Stimulated activated CD4-positive, alpha-beta T cell treated with anti-CD3 and anti-CD28 coated beads, TNF-alpha, amount 100 ng/mL, for 4 hours (primary cell): ENCODE measurements around the gene ADAMTS4.
A peak's percentile ranks its signal among the peaks of the same experiment; 100 is the strongest.

ENCODE experiments used
- DNase-seq, 3 experiments: peaks; one replicate each; pipeline ENCODE4 v3.0.0-alpha.2; 2020; ENCODE audit warnings: low read depth in 3 of 3

The ADAMTS4 gene

DNA sequence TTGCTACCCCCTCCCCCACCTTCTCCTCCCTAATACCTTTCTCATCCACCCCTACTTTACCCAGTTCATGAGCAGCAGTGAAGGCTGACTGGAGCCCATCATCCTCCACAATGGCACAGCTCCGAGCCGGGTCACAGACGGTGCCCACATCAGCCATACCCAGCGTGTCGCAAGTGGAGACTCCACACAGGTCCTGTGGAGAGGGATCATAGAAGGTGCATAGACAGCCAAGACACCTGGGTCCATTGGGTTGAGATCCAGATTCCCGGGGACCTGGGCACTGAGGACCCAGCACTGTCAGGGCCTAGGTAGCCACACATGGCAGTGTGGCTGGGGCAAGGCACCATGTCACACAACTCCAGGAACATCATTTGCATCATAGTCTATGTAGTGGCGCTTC lies 2.7 kb downstream of the ADAMTS4 start:
- no peak for DNase-seq

DNA sequence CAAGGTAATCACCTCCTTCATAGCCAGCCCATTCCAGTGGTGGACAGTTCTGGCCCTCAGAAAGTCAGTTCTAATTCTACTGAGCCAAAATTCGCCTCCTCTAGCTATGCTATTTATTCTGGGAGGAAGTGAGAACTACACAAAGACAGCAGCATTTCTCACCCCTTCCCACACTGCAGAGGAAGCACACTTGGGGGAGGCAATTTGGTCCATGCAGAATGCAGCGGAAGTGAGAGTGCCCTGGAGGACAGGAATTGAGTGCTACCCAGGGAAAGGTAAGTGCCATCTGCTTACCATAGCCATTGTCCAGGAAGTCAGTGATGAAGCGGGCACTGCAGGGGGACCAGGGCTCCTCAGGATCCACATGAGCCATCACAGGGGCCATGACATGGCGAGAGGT lies 3.7 kb downstream of the ADAMTS4 start:
- DNase-seq = no peak

DNA sequence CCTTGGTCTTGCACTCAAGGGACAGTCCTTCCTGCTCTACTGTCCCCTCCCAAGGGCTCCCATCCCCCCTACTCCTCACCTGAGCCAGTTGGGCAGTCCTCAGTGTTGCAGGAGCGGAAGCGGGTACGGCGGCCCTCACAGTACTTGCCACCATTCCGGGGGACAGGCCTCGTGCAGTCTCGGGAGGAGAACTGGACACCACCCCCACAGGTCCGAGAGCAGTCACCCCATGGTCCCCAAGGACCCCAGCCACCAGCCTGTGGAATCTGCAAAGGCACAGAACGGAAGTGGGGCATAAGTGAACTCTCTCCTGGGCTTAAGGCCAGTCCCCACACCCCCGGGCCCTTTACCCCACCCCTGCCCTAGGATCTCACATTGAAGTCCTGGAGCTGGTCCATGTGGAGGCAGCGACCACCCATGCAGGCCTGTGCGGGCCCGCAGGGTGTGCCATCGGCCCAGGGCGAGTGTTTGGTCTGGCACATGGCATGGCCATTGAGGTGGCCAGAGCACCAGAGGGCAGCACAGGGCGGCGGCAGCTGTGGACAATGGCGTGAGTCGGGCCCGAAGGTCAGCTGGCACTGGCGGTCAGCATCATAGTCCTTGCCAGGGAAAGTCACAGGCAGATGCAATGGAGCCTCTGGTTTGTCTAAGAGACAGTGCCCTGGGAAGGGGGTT lies 5.2 kb downstream of the ADAMTS4 start:
- DNase-seq = no peak

DNA sequence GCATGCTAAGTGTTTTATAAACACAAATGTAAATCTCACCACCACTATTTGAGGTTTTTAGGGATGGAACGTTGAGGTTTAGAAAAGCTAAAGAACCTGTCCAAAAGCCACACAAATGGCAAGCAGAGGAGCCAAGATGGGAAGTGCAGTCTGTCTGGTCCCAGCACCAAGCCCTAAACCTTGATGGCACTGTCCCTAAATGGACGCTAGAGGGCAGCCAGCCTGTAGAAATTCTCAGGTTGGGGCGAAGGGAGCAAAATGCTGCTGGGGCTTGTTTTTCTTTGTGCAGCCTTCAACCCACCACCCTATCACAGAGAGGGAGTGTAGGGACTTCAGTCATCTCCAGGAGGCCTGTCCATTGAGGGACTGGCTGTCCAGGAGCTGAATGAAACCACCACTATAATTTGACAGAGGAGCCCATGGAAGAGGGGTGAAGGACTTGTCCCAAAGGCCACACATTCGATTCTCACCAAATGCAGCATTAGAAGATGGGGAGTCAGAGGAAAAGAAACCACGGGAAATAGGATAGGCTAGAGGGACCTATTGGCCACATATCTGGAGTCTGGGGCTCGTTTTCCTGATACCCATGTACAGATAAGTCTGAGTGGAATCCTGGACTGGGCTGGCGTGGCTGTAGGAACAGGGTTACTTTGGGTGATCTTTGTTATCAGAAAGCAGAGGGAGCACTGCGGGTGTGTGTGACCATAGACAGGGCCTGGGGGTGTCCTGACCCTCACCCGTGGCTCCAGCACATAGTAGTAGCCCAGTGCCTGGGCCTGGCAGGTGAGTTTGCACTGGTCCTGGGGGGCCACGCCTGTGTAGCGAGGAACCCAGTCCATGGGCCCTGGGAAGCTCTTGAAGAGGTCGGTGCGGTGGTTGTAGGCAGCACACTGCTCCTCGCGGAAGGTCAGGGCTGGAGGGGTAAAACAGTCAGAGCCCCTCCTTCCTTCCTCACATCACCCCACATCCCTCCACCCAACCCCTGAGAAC lies 6.1 kb downstream of the ADAMTS4 start:
- peak; percentile 28 to 51 (median 39) for DNase-seq

DNA sequence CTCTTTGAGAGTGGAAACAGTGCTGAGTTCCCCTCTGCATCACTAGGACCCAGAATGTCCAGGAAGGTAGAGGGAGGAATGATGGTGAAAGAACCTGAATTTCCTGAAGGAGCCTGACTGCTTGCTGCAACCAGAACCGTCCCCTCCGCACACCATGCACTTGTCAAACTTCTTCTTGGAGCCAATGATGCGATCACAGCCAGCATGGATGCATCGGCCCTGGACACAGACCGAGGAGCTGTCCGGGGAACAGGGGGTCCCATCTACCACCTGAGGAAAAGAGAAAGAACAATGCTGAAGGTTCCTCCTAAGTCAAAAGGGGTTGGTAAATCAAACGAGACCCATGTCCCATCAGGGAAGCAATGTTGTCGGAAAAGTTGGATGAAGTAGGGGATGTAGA lies 6.9 kb downstream of the ADAMTS4 start:
- no peak for DNase-seq

DNA sequence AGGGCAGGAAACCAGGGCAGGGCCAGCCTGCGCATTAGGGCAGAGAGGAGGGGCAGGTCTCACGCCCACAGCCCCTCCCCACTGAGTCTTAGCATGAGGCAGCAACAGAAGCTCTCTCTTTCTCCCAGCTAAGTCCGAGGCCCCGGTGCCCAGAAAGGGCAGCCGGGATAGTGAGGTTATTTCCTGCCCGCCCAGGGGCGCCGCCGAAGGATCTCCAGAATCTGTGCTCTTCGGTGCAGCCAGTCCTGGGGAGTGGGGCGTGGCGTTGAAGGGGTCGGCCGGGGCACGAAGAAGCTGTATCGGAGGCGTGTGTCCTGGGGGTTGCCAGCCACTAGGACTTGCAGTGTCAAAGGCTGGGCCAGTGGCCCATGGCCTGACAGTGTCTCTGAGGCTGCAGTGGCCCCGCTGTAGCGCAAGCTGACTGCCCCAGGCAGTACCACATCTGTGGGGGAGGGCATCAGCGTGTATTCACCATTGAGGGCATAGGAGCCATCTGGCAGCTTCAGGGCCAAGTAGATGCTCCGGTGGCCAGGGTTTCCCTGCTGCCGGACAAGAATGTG lies 7.8 kb downstream of the ADAMTS4 start:
- DNase-seq = no peak

DNA sequence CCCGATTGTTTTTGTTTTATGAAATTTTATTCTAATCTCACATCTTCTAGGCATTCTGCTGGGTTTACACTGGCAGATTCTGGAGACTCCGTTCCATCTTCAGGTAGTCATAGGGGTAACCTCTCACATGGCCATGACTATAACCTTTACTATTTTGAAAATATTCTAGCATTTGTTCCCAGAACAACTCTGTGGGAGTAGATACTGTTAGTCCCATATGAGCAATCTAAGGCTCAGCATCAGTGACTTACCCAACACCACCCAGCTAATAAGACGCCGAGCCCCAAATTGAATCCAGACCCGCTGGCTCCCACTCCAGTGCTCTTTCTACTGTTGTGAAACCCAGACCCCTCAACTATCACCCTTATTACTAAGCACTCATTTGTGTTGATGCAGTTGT lies 9.8 kb downstream of the ADAMTS4 start:
- no peak for DNase-seq

DNA sequence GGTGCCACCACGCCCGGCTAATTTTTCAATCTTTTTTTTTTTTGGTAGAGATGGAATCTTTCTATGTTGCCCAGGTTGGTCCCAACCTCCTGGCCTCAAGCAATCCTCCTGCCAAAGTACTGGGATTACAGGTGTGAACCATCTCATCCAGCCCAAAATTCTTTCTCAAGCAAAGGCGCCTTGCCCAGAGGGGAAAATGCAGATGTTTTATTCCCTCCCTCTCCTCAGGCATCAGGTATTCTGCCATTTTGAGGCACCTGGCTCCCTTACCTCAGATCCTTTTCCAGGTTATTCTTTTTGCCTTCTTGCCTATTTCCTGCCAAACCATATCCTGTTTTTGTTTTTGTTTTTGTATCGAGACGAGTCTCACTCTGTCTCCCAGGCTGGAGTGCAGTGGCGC lies 10.5 kb downstream of the ADAMTS4 start:
- no peak for DNase-seq

DNA sequence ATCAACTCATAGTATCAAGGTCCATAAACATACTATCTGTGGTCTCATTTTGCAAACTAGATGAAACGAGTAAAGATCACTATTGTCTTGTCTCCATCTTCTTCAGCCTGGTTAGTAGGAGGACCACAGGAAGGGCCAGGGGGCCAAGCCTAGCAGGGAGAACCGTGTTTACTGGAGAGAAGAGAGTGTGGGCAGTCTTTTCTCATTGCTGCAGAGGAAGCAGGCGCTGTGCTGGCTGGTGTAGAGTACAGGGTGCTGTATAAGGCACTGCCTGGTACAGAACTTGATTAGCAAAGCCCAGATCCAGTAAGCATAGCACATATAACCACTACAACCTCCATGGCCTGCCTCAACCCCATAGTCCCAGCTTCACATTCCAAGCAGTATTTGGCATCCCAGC lies 11.5 kb downstream of the ADAMTS4 start:
- no peak for DNase-seq

DNA sequence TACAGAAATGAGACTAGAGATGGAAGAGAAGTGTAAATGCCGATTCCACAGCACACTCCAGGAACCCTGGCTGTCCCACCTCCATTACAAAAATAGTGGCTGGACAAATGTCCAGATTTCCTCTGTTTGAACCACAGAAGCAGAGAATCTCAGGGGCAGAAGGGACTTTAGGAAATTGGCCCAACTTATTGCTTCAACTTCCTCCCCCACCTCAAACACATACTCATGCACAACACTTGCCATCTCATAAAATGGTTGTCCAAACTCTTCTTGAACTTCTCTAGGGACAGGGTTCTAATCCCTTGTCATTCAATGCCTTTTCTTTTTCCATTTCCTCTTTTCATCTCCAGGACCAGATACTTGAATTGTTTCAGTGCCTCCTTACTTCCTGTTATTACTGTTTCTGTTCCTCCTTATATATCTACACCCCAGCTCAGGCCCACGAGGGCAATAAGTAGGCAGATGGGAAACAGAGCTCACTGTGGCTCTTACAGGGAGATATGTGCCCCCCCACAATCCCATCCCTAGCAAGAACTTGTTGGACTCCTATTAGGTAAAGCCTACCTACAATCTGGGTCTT lies 13.0 kb downstream of the ADAMTS4 start:
- no peak for DNase-seq

DNA sequence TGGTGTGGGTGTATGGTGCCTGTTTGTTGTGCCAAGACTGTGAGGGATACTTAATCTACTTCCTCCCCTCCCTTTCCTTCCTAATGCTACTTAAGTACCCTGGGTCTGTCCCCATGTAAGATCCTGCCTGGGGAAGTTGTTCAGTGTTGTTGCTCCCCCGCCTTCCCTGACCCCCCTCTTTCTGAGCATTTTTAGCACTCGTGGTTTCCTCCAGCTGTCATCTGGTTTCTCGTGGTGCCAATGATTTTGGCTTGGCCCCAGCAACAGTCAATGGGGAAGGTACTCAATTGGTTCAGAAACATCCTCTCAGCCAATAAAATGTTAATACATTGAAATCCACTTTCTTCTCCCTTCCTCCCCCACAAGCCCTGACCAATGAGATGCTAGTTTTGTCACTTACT lies 13.6 kb downstream of the ADAMTS4 start:
- peak in 1 of 3 experiments; percentile 62 for DNase-seq

DNA sequence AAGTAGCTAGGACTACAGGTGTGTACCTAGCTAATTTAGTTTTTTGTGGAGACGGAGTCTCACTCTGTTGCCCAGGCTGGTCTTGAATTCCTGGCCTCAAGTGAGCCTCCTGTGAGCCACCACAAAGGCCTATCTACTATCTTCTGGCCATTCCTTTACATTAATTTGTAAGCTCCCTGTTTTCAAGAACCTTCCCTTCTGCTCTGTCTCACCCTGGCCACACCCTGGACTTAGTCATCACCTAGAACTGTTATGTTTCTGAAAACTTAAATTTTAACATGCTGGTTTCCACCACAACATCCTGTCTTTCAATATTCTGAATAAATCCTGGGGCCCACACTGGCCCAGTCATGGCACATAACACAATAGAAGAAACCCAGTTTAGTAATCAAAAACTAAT lies 16.6 kb downstream of the ADAMTS4 start:
- DNase-seq = peak in 2 of 3 experiments; percentile 18 to 42

DNA sequence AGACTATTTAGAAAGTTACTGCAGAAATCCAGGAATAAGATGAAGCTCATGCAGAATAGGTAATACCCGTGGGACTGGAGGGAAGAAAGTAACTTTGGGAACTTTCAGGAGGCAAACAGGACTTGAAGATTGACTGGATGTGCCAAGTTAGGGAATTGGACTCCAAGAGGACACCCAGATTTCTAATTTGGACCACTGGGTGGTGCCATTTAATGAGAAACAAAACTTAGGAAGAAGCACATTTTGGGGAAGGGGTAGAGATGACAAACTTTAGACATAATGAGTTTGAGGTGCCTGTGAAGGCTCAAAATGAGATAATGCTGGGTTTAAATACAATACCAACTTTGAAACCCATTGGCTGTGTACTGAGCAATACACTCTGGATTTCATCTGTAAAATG lies 18.2 kb downstream of the ADAMTS4 start:
- DNase-seq = no peak

DNA sequence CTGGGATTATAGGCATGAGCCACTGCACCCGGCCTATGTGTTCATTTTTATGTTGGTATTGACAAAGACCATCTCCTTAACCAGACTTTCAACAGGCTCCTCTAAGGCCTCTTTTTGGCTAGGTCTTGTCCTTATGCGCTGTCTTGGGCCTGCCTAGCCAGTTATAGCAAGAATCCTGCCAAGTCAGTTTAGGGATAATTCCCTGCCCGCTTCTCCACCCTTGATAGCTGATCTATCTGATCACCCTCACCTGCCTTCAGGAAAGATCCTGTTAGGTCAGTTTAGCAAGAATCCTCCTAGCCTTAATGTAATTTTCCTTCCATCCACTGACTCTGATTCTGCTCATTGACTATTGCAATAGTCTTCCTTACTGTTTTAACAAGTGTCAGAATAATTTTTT lies 19.2 kb downstream of the ADAMTS4 start:
- DNase-seq = no peak

DNA sequence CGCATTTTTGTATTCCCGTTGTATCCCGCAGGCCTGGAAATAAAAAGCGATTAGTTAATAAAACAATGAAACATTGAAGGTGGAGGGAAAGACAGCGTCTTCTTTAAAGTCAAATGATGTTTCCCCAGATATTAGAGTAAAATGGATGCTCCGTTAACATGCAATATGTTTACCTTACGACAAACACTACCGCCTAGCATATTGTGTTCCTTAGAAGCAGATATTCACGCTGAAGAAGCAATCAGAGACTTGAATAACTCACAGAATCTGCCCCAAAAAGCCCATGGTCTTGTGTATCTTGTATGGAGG lies 21.0 kb downstream of the ADAMTS4 start:
- no peak for DNase-seq

DNA sequence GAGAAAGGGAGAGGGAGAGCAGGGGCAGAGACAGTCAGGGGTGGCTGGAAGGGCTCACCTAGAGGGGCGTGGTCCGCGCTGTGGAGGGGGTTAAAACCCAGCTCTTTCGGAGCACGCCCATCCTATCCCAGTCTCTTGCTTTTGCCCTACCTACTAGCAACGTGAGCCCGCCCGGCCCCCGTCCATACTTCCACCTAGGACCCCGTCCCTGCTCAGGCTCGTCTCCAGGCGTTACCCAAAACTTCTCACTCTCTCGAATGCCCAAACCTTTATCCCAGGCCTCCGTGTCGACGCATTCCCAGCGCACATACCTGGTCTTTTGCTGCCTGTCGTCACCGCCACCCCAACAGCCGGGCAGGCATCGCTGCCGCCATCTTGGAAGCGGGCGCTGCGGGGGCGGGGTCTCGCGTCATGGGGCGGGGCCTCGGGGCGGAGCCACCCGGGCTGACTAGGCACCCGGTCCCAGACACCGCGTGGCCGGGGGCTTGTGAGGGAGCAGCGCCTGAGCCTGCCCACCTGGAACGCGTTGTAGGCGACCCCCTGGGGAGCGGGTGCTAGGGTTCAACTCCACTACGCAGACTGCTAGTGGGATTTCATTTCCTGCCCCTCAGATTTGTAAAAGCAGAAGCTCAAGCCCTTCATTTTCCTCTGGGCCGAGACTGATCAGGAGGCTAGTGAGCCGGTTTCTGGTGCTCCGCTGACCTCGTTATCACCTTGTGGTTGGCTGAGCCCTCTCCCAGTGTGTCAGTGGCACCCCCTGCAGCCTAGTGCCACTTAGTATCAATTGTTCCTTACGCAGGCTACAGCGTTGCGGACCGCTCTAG lies 21.5 kb downstream of the ADAMTS4 start, which contains the start of gene B4GALT3:
B4GALT3 (minus strand) TSS at position 396 of the 824 bp plus-strand sequence. CDS start 1,447 bp downstream, outside the sequence.
- peak; percentile 92 to 99 (median 94) for DNase-seq

DNA sequence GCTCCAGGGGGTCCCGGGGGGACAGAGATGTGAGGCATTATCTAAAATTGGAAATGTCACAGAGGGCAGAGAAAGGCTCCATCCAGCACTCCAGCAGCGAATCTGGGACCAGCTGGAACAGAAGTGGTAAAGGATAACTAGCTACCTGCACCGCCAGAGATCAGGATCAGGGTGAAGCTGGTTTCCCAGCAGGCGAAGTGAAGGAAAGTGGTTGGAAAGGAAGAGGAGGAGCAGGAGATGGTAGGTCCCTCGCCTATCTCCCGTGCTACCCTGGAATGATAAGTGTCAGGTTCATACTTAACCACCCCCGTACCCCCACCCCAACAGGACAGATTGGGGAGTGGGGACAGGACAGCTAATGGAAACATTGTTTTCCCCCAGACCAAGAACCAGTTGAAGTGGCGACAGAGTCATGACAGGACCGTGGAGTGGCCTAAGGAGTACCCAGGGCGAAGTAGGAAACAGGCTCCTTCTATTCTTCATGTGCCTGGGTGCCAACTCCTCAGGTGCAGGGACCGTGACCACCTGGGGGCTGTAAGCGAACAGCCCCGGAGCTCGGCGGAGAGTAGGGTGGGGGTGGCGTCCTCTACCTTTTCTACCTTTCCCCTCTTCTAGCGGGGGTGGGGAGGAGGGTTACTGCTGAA lies 22.3 kb downstream of the ADAMTS4 start:
- DNase-seq = no peak

DNA sequence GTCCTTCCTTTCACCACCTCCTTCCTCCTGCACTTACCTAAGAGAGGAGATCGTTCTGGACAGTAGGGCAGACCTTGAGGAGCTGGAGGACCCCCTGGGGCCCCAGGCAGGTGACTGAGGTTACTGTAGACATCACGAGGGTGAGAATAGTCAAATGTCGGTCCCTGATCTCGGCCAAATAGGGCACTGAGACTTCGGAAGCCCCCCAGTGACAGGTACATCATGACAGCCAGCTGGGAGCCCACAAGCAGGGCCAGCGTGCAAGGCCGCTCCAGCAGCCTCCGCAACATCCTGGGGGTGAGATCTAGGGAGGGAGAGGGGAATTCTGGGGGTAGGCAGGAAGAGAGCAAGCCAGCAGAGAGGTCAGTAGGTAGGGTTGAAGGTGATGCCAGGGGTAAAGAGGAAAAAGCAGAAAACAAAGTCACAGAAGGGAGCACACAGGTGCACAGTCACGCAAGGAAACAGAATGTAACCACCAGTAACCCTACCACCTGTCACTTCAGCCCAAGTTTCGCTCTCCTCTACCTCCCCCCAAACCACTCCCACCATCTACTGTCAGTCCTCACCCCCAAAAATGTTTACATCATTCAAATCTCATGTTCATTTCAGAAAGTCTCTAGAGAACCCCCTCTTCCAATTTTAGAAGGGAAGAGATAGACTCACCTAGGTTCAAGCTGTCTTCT lies 22.9 kb downstream of the ADAMTS4 start:
- no peak for DNase-seq

DNA sequence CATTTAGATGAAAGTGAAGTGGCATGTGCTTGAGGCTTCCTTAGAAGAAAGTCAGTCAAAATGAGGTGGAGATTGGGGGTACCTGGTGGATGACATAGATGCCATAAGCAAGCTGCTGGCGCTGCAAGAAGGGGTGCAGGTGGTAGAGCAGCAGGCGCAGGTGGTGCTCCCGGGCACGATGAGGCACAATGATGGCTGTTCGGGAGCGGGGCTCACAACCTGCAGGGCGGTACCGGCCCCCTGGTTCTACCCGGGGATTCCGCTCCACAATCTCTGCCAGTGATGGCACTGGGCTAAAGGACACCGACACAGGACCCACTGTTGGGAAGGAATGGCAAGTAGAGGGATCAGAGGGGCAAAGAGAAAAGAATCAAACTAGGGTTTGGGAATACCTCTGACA lies 23.9 kb downstream of the ADAMTS4 start:
- DNase-seq = no peak

DNA sequence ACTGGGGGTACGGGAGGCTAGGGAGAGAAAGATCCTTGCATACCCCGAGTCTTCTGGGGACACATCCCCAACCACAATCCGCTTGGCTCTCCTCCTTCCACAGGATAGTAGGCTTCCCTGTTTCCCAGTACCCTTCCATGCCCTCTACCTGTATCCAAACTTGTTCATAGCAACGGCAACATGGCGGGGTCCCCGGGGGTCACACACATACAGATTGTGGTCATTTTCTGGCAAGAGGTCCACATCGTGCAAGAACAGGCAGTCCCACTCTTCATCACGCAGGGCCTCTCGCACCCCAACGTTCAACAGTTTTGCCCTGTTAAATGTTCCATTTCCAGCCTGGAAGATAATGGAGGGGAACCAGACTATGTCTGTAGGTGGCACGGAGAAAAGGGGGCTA lies 25.1 kb downstream of the ADAMTS4 start:
- DNase-seq = no peak
